Fibroblast of skin of back (primary cell): ENCODE results near the gene CDR2L.
"Not testable (repeated sequence)": the region's sequence is repeated elsewhere in the genome, so short reads cannot be mapped to it uniquely, and the experiment has no call there.

Experiments
- DNase-seq: peaks from one replicate; pipeline ENCODE4 v3.0.0-alpha.2; 2013

Gene CDR2L

GRCh38 chr17:75044716-75045115 lies 57.3 kb downstream of the CDR2L start:
- DNase-seq = no peak

- DNase-seq = not testable (repeated sequence)
Observed at GRCh38 chr17:75045946-75046406, 58.5 kb downstream of the CDR2L start.

GRCh38 chr17:75046407-75047289 lies 59.2 kb downstream of the CDR2L start, which contains the start of the genes ATP5PD and KCTD2:
ATP5PD (minus strand) TSS chr17:75046969; CDS start chr17:75042650, 4,319 bp downstream.
KCTD2 (plus strand) TSS chr17:75047225; CDS start chr17:75047251, 26 bp downstream.
- peak; percentile 97 for DNase-seq

- no peak for DNase-seq
Observed at GRCh38 chr17:75047398-75048098, 60.1 kb downstream of the CDR2L start.

- DNase-seq = no peak
Observed at GRCh38 chr17:75048249-75048878, 60.9 kb downstream of the CDR2L start.

GRCh38 chr17:75049057-75049456 lies 61.6 kb downstream of the CDR2L start:
- no peak for DNase-seq

- no peak for DNase-seq
Observed at GRCh38 chr17:75049706-75050105, 62.3 kb downstream of the CDR2L start.

GRCh38 chr17:75051941-75052340 lies 64.5 kb downstream of the CDR2L start:
- DNase-seq = no peak
